ENCODE data around the gene EIF1.
"Not testable (repeated sequence)": the region's sequence is repeated elsewhere in the genome, so short reads cannot be mapped to it uniquely, and the experiment has no call there.

The EIF1 gene

DNA sequence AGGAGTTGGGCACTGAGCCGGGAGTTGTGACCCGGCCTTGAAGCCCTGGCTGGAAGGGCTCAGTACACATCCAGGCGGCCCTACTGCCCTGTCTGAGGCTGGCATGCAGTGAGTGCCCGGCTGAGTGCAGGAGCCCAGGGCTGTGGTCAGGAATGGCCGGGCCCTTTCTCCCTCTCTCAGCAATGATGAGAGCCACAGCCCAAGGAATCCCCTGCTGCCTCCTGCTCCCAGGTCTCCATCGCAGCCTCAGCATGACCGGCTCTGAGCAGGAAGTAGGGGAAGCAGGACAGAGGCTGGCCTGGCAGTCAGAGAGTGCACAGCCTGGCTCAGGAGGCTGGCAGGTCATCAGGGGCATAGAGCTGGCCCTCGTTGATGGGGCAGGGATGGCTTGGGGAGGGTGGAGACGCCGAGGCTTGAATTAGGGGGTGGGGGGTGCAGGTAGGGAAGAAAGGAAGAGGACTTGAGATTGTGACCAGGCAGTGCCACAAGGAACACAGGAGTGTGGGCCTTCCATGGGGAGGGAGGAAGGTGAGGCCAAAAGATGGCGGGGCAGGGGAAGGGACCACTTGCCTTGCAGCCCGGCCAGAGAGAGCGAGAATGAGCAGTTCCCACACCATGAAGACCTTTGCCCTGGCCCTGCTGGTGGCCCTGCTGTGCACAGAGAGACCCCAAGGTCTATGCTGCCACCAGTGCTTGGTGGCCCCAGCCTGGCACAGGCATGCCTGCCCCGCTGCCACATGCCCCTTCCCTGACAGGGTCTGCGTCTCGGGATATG, 32.2 kb upstream of the EIF1 start:
- no peak for DNase-seq

DNA sequence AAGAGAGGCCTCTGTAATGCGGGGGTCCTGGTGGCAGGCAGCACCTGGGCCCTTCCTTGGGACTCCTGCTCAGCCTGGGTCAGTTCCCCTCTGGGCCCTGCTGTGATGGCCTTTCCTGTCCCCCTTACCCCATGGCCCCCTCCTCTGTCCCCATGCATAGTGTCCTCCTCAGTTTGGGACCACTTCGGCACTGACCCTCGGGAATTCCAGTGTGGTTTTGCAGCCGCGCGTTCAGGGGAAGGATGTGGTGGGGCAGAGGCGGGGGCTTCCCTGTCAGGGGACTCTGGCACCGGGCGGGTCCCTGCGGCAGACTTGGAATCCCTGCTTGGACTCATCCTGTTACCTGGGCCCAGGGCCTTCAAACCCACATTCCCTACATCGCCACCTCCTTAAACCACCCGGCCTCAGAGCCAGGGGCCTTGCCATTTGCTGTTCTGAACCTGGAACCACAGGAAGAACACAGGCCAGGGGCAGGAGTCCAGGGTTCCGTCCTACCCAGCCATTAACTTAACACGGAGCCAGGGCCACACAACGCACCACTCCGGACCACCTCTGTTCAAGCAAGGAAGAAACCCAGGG, 31.4 kb upstream of the EIF1 start:
- DNase-seq, result no peak

DNA sequence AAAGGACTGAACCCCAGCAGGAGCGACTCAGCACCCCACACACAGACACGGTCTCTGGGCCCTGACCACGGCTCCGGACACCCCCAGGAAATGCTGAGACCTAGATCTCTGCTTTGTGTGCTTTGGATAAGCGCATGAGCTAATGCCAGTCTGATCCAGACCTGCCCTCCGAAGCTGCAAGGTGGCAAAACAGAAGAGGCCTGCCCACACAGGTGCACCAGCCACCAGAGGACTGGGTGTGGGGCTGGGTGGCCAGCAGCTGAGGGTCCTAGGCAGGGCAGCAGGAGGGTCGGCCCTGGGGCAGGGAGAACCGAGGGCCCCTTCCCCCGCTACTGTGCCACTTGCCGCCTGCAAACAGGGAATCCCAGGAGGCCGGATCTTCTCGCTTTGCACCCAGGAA, 30.7 kb upstream of the EIF1 start:
- DNase-seq, result no peak

DNA sequence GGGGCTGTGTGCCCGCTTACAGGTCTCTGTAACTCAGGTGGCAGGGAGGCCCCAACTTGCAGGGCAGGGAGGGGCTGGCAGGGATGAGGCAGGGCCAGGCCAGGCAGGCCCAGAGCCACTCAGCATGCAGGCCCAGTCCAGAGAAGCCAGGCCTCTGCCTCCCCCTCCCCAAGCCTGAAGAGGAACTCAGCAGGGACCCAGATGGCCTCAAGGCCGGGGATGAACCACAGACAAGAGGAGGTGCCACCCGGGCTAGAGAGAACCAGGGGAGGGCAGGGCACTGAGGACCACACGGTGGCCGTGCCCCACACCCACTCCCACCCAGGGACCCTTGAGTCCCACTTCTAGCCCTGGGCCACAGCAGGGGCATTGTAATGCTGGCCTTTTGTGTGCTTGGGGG, 29.8 kb upstream of the EIF1 start:
- no peak for DNase-seq

DNA sequence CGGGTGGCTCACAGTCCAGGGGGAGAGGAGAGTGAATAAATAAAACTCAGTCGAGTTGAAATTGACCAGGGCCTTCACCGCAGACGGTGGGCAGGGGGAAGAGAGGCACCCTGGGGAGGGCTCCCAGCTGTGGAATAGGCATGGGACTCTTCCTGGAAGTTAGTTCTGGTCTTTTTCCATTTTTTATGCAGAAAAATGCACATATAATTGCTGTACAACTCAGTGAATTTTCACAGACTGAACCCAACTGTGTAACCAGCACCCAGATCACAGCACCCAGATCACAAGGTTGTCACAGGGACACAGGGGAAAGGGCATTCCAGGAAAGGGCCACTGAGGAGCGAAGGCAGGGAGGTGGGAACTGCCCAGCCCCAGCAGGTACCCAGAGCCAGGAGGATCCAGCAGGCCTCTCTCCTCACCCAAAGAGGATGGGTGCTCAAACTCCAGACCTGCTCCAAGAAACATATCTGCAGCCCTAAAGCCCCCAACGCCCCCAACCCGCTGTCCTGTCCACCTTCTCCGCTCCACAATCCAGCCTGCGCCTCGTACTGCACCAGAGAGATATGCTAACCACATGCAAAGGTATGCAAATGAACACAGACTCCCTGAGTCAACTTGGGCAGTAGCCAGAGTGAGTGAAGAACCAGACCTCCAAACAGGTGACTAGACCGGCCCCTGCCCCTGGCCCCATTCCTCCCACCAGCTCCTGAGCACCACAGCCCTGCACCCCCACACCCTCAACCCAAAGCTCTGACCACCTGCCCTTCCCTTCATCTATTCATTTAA, 29.1 kb upstream of the EIF1 start:
- no peak for DNase-seq

DNA sequence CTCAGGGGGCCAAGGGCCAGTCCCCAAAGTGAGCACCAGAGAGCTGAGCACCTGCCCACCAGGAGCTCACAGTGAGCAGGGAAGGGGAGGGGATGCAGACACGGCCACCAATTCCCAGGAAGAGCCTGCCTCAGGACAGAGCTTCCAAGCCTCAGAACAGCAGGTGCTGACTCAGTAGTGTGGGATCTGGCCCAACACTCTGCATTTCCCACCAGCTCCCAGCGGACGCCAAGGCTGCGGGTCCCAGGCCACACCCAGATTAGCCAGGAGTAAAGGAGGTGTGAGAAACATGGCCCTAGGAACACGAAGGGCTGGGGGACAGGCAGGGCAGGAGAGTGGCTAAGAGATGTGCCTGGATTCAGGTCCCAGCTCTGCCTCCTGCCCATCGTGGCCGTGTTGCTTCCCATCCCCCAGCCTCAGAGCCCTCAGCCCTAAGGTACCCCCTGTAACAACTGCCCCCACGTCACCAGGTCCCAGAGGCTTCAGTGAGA, 28.4 kb upstream of the EIF1 start:
- no peak for DNase-seq

DNA sequence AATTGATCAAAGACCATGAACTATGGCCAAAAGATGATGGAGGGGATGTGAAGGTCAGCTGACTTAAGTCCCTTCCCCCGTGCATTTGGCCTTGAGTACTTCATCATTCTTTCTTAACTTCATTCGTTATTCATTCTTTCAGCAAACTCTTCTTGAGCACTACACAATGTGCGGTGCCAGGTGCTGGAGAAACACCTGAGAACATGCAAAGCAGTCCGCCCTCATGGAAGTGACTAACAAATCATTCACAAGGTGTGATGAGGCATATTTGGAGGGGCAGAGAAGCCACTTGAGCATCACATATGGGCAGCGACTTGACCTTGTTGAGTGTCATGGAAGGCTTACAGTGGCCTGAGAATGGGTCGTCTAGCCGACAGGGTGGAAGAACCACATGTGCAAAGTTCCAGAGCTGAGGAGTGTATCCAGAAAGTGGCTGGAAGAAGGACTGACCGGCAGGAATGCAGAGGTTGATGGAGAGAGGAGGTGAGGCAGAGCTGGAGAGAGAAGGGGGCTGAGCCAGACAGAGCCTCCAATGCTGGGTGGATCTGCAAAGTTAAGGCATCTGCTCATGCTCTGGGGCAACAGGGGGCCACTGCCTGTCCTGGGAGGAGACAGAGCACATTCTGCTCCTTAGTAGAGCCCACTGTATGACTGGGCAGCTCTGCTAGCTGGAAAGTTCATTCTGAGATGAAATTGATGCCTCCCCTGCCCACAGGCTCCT, 25.1 kb upstream of the EIF1 start:
- DNase-seq, result no peak

DNA sequence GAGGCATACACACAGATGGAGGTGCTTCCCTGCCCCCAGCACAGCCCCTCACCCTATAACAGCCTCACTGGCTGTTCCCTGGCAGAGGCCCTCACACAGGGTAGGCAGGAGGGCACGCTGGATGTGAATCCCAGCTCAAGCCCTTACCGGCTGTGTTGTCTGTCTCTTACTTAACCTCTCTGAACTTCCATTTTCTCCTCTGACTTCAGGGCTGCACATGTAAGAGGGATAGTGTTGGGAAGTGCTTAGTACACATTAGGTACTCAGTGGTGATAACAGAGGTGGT, 24.6 kb upstream of the EIF1 start:
- DNase-seq, result no peak

DNA sequence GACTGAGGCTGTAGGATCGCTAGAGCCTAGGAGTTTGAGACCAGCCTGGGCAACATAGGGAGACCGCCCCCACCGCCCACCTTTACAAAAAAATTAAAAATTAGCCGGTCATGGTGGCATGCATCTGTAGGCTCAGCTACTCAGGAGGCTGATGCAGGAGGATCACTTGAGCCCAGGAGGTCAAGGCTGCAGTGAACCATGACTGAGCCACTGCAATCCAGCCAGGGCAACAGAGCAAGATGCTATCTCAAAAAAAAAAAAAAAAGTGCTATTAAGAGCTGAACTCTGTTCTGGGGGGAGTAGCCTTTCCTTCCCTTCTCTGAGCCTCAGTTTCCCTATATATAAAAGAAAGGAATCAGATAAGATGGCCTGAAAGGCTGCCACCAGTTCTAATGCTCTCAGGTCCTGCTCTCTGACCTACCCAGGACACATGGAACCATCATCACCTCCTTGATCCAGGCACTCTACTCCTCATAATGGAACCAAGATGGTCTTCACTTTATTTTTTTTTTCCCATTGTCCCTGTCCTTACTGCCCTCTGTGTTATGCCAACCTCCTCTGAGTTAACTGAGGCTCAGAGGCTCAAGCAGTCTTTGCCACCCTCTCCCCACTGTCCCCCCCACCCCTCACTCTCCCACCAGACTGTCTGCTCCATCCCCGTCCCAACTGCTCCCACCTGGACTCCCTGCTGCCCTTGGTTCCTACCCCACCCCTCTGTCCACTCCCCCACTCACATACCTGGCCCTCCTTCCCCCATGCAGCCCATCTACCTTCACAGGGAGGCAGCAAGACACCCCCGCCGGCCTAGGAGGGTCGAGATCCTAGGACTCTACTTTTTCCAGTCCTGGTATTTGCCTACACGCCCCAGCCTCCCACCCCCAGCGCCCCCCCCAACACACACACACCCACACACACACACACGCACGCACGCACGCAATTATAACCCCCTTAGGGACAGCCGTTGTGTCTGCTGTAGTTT, 23.8 kb upstream of the EIF1 start:
- no peak for DNase-seq

DNA sequence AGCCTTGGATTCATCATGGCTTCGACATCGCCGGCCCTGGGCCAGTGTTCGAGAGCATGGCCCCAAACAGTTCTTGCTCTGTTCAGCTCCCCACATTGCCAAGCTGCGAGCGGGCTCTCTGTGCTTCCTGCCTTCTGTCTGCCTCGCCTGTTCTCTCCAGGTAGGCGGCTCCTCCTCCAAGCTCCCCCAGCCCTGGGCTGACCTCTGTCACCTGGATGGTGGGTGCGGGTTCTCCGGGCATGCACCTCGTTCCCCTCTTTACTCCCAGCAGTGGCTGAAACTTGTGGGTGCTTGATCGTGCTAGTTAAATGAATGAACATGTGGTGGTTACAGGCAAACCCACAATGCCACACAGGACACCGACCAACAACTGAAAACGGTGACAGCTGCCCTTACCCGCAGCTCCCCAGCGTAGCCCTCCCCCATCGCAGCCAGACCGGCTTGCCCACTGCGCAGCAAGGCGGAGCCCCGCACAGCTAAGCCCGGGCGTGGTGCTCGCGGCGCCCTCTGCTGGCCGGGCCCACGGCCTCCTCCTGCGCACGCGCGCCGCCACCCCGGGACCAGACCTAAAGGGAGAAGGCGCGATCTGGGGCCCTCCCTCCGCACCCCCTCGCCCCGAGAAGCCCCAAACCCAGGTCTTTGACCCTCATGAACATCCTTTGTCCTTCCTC, 23.0 kb upstream of the EIF1 start:
- peak; percentile 75 for DNase-seq

DNA sequence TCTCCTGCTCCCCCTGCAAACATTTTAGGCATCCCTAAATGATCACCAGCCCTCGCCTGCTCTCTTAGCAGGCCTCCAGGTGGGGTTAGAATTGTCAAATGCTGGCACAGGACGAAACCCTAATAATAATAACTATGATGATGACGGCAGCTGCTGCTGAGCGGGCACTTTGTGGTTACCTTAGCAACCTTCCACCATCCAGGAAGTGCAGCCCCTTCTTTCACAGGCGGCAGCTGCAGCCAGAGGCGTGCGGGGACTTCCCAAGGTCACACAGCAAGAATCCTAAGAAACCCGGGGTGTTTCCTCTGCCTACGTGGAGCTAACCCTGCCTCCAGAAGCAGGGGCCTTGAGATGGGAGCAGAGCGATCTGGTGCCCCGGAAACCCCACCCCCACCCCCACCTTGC, 22.4 kb upstream of the EIF1 start:
- DNase-seq, result no peak

DNA sequence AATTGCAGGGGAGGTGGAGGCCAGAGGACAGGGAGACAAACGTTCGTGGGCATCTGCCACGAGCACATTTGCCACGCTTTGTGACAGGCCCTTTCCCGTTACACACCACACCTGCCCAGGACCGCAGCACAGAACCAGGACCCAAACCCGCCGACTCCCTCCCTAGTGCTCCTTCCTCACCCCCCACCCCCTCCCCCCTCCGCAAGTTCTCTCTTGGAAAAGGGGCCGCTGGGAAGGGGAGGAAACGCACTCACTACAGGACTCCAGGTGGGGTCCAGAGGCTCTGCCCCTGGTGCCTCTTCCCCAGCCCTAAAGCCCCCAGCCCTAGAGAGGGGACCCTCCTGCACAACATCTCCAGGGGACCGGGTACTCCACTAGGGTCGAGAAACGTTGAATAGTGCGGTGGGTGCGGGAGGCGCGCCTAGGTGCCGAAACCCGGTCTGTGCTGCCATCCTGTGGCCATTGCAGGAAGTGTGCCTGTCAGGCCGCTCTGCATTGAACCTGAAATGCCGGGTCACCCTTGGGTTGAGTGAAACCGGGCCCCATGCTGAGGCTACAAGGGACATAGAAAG, 21.9 kb upstream of the EIF1 start:
- DNase-seq, result peak; percentile 38

DNA sequence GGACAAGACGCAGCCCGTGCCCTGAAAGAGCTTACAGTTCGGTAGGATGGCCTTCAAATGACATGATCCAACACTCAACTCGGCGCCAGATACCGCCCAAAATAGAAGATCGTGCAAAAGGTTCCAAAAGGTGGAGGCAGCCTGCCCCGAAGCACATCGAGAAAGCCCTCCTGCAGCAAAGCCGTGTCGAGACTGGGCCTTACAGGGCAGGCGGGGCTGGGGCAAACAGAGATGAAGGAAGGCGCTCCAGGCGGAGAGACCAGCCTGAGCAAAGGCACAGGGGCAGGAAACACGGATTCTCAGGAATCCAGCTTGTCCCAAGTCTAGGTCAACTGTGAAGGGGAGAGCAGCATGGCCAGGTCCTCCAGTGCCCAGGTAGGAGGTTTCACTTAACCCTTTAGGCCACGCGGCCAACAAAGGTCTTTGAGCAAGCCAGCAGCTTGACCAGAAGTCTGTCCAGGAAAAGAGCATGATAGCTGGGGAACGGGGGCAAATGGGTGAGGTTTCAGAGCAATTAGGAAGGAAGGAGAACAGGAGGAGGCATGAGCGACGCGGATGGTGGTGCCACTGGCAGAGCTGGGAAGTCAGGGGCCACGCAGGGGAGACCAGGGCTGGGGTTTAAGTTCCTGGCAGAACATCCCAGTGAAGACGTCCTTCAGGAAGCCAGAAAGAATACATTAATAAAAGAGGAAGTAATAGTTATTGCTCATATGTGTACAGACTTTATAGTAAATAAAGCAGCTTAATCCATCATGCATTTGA, 21.2 kb upstream of the EIF1 start:
- DNase-seq, result no peak

DNA sequence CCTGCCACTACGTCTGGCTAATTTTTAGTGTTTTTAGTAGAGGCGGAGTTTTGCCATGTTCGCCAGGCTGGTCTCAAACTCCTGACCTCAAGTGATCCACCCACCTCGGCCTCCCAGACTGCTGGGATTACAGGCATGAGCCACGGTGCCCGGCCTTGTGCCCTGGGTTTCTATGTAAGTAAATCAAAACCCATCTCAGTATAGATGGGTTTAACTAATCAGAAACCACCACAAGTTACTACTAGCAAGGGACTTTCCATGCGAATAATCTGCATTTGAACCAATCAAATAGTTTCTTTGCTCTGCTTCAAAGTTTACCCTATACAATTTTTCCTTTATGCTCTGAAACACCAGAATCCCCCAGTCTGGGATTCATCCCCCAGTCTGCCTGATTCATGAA, 16.5 kb upstream of the EIF1 start:
- DNase-seq, result no peak

DNA sequence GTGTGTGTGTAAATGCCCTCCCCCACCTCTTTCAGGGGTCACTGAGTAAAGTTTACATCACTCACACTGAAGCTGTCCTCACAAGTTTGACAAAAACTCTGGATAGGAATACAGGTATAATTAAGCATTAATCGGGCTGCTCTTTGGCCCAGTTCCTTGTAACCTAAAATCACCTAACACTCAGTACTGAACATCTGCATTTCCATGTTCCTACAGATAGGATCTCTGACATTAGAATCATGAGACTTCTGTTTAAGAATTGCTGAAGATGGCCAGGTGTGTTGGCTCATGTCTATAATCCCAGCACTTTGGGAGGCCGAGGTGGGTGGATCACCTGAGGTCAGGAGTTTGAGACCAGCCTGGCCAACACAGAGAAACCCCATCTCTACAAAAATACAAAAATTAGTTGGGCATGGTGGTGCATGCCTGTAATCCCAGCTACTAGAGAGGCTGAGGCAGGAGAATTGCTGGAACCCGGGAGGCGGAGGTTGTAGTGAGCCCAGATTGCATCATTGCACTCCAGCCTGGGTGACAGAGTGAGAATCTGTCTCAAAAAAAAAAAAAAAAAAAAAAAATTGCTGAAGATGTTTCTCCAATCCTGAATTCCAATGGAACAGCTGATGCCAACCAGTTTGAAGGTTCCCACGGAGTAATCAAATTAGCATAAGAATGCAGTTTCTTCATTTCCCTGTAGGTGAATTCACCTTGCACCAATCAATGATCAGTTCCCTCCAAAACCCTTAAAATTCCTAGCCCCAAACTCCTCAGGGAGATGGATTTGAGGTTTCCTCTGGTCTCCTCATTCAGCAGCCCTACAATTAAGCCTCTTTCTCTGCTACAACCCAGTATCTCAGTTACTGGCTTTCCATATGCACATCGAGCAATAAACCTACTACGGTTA, 13.3 kb upstream of the EIF1 start:
- DNase-seq, result not testable (repeated sequence)

DNA sequence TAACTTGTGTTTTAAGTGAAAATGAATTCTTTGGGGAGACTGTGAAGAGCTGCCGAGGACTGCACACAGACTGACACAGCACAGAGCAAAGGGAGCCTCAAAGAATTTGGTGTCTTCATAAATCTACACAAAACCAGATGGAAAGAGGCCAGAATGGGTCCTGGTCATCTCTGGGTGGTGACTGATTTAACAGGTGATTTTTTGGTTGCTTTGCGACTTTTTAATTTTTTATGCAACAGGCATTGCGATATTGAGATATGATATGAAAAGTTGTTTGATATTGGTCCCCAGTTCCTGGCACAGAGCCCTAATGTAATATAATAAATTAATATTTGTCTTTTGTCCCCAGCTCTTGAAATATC, 12.6 kb upstream of the EIF1 start:
- DNase-seq, result no peak

DNA sequence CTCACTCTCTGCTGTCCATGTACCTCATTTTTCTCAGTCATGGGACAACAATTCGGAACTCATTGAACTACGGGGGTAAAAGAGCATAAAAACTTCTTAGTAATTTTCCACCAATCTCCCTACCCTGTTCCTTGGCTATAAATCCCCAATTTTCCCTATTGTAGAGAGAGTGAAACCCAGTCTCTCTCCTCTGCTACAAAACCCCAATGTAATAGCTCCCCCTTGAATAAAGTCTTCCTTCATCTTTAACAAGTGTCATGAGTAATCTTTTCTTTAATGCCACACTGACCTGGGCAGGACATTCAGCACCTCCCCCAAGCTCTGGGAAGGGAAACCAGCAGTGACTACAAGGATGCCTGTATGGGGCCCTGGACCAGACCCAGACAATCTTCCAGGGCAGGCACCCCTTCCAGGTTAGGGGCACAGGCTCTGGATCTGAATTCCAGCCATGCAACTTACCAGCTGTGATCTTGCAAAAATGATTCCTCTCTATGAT, 10.2 kb upstream of the EIF1 start:
- no peak for DNase-seq

DNA sequence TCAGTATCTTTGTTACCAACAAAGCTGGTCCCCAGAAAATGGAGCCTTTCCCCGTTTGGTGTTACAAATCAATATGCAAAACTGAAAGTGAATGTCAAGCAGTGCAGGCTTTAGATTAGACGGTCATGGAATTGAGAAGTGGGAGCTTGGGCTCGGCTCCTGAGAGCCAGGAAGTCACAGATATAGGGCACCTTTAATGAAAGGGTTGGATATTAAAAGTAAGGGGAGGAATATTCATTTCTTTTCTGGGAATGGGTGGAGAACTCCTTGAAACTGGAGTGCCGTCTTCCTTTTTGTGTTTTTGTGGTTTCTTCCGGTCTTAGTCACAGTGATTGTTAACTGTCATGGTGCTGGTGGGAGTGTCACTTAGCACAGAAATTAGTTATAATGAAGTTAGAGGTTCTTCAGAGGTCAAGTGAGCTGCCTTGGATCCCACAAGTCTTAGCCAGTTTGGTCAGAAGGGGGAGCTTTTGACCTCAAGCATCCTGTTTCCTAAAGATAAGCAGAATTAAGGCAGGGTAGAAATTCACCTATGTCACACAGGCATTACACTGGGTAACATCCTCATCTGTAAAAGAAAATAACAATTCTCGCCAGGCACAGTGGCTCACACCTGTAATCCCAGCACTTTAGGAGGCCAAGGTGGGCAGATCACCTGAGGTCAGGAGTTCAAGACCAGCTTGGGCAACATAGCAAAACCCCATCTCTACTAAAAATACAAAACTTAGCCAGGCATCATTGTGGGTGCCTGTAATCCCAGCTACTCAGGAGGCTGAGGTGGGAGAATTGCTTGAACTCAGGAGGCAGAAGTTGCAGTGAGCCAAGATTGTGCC, 9.6 kb upstream of the EIF1 start:
- peak; percentile 53 for DNase-seq

Measured in KG1 (cell line).